ENCODE data around the gene URGCP. TPM values are rescaled to one million over a fixed set of nuclear protein-coding genes. Genes with fewer than 3 reads are reported as not detected.
"Not testable (repeated sequence)": the region's sequence is repeated elsewhere in the genome, so short reads cannot be mapped to it uniquely, and the experiment has no call there.

URGCP gene
- total and polyA plus RNA-seq, 2 donors (not counting 1 experiment from before 2014, with no cell fraction given), result 18.3 to 42.1 TPM

DNA sequence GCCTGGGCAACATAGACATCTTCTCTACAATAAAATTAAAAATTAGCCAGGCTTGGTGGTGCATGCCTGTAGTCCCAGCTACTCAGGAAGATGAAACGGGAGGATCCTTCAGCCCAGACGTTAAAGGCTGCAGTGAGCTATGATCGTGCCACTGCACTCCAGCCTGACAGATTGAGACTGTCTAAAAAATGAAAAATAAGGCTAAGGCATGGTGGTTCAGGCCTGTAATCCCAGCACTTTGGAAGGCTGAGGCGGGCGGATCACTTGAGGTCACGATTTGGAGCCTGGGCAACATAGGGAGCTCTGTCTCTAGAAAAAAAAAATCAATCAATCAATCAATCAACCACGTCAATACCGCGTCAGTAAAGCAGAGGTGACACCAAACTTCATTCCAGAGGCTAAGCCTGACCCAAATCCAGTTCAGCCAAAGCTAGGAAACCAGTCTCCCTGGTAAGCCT, 68.2 kb downstream of the URGCP start:
- Histone ChIP-seq H3K27ac (ENCODE audit: insufficient read depth, low read length) (no peak overlapping the region), H3K9ac (ENCODE audit: insufficient read depth, low read length) (no peak overlapping the region), H3K4me1 (ENCODE audit: control insufficient read depth, extremely low read depth, insufficient read depth, low read length) (no peaks in the 10 kb centered on the region), H3K36me3 (ENCODE audit: control insufficient read depth, insufficient read depth, low read length) (no peaks in the 10 kb centered on the region), H3K27me3 (ENCODE audit: control insufficient read depth, insufficient read depth, low read length) (no peaks in the 10 kb centered on the region), H3K9me3 (ENCODE audit: control insufficient read depth, insufficient read depth, low read depth, low read length) (no peaks in the 10 kb centered on the region), H4K20me1 (ENCODE audit: control insufficient read depth, extremely low read depth, insufficient read depth, low read length) (no peaks in the 10 kb centered on the region), H2AFZ (ENCODE audit: low read length) (peak overlapping the region; percentile 93), H3K79me2 (ENCODE audit: control insufficient read depth, insufficient read depth, low read length) (no peaks in the 10 kb centered on the region), H3K4me2 (ENCODE audit: extremely low read depth, insufficient read depth, low read length) (peak overlapping the region; percentile 79), H3K4me3 (replicated peaks in 1 of 4; ENCODE audit: control extremely low read depth in 1 of 4, insufficient read depth in 1 of 4, low read depth in 3 of 4, low read length in 4 of 4) (peak overlapping the region in 2 of 4 experiments; percentile 35 to 43)
- no peak for DNase-seq (ENCODE audit: low read depth in 2 of 2)
- TF ChIP-seq, protein P1, sequence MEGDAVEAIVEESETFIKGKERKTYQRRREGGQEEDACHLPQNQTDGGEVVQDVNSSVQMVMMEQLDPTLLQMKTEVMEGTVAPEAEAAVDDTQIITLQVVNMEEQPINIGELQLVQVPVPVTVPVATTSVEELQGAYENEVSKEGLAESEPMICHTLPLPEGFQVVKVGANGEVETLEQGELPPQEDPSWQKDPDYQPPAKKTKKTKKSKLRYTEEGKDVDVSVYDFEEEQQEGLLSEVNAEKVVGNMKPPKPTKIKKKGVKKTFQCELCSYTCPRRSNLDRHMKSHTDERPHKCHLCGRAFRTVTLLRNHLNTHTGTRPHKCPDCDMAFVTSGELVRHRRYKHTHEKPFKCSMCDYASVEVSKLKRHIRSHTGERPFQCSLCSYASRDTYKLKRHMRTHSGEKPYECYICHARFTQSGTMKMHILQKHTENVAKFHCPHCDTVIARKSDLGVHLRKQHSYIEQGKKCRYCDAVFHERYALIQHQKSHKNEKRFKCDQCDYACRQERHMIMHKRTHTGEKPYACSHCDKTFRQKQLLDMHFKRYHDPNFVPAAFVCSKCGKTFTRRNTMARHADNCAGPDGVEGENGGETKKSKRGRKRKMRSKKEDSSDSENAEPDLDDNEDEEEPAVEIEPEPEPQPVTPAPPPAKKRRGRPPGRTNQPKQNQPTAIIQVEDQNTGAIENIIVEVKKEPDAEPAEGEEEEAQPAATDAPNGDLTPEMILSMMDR (conservative IDR thresholded peaks at IDR 0.05 in 1 of 2, IDR thresholded peaks at IDR 0.05 in 1 of 2; ENCODE audit: low read depth in 1 of 2, low read length in 2 of 2), result no peak
- no peak for TF ChIP-seq EZH2 (IDR thresholded peaks at IDR 0.05; ENCODE audit: low read length, missing control alignments)

DNA sequence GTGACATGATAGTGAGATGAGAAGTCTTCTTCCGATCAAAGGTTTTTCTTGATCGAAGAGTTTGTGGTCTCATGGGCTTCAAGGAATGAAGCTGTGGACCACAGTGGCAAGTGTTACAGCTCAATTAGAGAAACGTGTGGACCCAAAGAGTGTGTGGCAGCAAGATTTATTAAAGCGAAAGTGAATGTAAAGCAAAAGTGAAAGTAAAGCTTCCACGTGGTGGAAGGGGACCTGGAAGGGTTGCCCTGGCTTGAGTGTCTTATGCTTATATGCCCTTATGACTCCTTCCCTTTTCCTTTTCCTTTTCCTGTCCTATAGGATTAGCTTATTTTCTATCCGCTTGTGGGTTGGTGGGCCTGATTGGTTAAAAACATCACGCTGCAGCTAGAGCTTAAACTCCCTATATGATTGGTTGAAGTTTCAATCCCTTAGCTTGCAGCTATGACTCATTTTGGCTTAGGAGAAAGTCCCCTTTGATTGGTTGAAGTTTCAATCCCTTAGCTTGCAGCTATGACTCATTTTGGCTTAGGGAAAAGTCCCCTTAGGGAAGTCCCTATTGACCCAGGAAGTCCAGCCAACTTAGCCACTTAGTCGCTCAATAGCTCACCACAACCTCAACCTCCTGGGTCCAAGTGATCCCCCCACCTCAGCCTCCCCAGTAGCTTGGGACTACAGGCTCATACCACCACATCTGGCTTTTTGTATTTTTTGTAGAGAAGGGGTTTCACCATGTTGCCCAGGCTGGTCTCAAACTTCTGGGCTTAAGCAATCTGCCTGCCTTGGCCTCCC, 71.7 kb downstream of the URGCP start:
- Histone ChIP-seq H3K27ac (ENCODE audit: insufficient read depth, low read length) (no peak overlapping the region), H3K4me3 (replicated peaks in 1 of 4; ENCODE audit: control extremely low read depth in 1 of 4, insufficient read depth in 1 of 4, low read depth in 3 of 4, low read length in 4 of 4) (no peak overlapping the region), H3K36me3 (ENCODE audit: control insufficient read depth, insufficient read depth, low read length) (no peaks in the 10 kb centered on the region), H3K9ac (ENCODE audit: insufficient read depth, low read length) (no peak overlapping the region), H4K20me1 (ENCODE audit: control insufficient read depth, extremely low read depth, insufficient read depth, low read length) (no peaks in the 10 kb centered on the region), H3K79me2 (ENCODE audit: control insufficient read depth, insufficient read depth, low read length) (no peaks in the 10 kb centered on the region), H3K4me2 (ENCODE audit: extremely low read depth, insufficient read depth, low read length) (no peak overlapping the region), H3K9me3 (ENCODE audit: control insufficient read depth, insufficient read depth, low read depth, low read length) (no peaks in the 10 kb centered on the region), H3K4me1 (ENCODE audit: control insufficient read depth, extremely low read depth, insufficient read depth, low read length) (no peaks in the 10 kb centered on the region), H2AFZ (ENCODE audit: low read length) (peak overlapping the region; percentile 17), H3K27me3 (ENCODE audit: control insufficient read depth, insufficient read depth, low read length) (no peaks in the 10 kb centered on the region)
- TF ChIP-seq, protein P1 (conservative IDR thresholded peaks at IDR 0.05 in 1 of 2, IDR thresholded peaks at IDR 0.05 in 1 of 2; ENCODE audit: low read depth in 1 of 2, low read length in 2 of 2), result no peak
- no peak for TF ChIP-seq EZH2 (IDR thresholded peaks at IDR 0.05; ENCODE audit: low read length, missing control alignments)
- DNase-seq (ENCODE audit: low read depth in 2 of 2), result peak; percentile 27 to 32

DNA sequence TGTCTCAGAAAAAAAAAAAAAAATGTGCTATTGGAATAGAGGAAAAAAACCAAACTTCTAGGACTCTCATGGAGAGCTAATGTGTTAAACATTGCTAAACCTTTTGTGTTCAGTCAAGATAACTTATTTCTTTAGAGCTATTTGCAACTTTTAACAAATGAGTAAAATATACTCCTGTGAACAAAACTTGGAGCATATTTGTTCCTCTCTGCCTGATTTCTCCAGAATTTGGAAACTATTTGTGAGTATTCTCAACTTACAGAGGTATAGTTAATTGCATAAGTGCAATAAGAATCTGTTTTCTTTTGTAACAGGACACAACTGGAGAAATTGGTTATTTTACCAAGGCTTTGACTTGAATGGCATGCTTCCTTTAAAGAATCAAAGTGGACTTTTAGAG, 75.5 kb downstream of the URGCP start:
- not testable (repeated sequence) for H3K4me3 ChIP-seq (replicated peaks in 1 of 4; ENCODE audit: control extremely low read depth in 1 of 4, insufficient read depth in 1 of 4, low read depth in 3 of 4, low read length in 4 of 4); H3K4me2 ChIP-seq (ENCODE audit: extremely low read depth, insufficient read depth, low read length); H3K9me3 ChIP-seq (ENCODE audit: control insufficient read depth, insufficient read depth, low read depth, low read length); H2AFZ ChIP-seq (ENCODE audit: low read length); H4K20me1 ChIP-seq (ENCODE audit: control insufficient read depth, extremely low read depth, insufficient read depth, low read length); H3K79me2 ChIP-seq (ENCODE audit: control insufficient read depth, insufficient read depth, low read length); H3K9ac ChIP-seq (ENCODE audit: insufficient read depth, low read length); H3K27ac ChIP-seq (ENCODE audit: insufficient read depth, low read length); H3K4me1 ChIP-seq (ENCODE audit: control insufficient read depth, extremely low read depth, insufficient read depth, low read length); H3K36me3 ChIP-seq (ENCODE audit: control insufficient read depth, insufficient read depth, low read length); DNase-seq (ENCODE audit: low read depth in 2 of 2)
- H3K27me3 ChIP-seq (ENCODE audit: control insufficient read depth, insufficient read depth, low read length), result peaks cover 11% of the 10 kb centered on the region

Other genes starting within 250 kb of the URGCP start
- 34.2 and 39.6 TPM in 2 replicates for gene COA1, start 177.1 kb downstream of the URGCP start, total RNA-seq
- 28.8 and 30.7 TPM in 2 replicates for gene COA1, start 177.1 kb downstream of the URGCP start, polyA plus RNA-seq
- 56.2 and 72.8 TPM in 2 replicates for gene BLVRA, start 147.9 kb downstream of the URGCP start, total RNA-seq
- gene BLVRA, start 147.9 kb downstream of the URGCP start, polyA plus RNA-seq, result 108 and 124 TPM in 2 replicates
- 75.8 and 105 TPM in 2 replicates for gene MRPS24, start 37.1 kb downstream of the URGCP start, total RNA-seq
- 109 and 128 TPM in 2 replicates for gene MRPS24, start 37.1 kb downstream of the URGCP start, polyA plus RNA-seq
- gene UBE2D4, start 19.8 kb upstream of the URGCP start, total RNA-seq, result 6.4 and 10.2 TPM in 2 replicates
- 20.2 and 21.3 TPM in 2 replicates for gene UBE2D4, start 19.8 kb upstream of the URGCP start, polyA plus RNA-seq
- gene SPDYE1, start 91.3 kb upstream of the URGCP start, total RNA-seq, result under 0.01 TPM in 1 of 2 replicates, not detected in the other
- gene SPDYE1, start 91.3 kb upstream of the URGCP start, polyA plus RNA-seq, result not detected in 2 replicates
- 66.8 and 88.2 TPM in 2 replicates for gene DBNL, start 138.1 kb upstream of the URGCP start, total RNA-seq
- 86.4 and 115 TPM in 2 replicates for gene DBNL, start 138.1 kb upstream of the URGCP start, polyA plus RNA-seq
- gene PGAM2, start 159.0 kb upstream of the URGCP start, total RNA-seq, result 0.26 and 0.33 TPM in 2 replicates
- not detected in 2 replicates for gene PGAM2, start 159.0 kb upstream of the URGCP start, polyA plus RNA-seq
- 11.0 and 12.7 TPM in 2 replicates for gene POLM, start 175.9 kb upstream of the URGCP start, total RNA-seq
- 4.9 and 5.9 TPM in 2 replicates for gene POLM, start 175.9 kb upstream of the URGCP start, polyA plus RNA-seq
- 116 and 133 TPM in 2 replicates for gene AEBP1, start 197.7 kb upstream of the URGCP start, total RNA-seq
- 24.1 and 44.4 TPM in 2 replicates for gene AEBP1, start 197.7 kb upstream of the URGCP start, polyA plus RNA-seq
- 58.8 and 76.5 TPM in 2 replicates for gene POLD2, start 217.0 kb upstream of the URGCP start, total RNA-seq
- 69.8 and 122 TPM in 2 replicates for gene POLD2, start 217.0 kb upstream of the URGCP start, polyA plus RNA-seq
- not detected in 2 replicates for gene MYL7, start 234.7 kb upstream of the URGCP start, total RNA-seq
- not detected in 2 replicates for gene MYL7, start 234.7 kb upstream of the URGCP start, polyA plus RNA-seq